HepG2 (cell line): ENCODE measurements around the gene SOX8. TPM values are rescaled to one million over a fixed set of nuclear protein-coding genes. Genes with fewer than 3 reads are reported as not detected.

Experiments
- ATAC-seq: fragments of 200-7000 bp; cut with Tn5 transposase; 3 replicates; pipeline ENCODE4 v1.9.1; 2020; ENCODE audit warnings: mild to moderate bottlenecking, moderate library complexity
- BruUV-seq: library from RNA; stranded (reverse); fragments of 400-500 nt; replicated peaks from 2 replicates; lab custom pipeline; 2021; lab: Mats Ljungman, UMichigan
- CTCF ChIA-PET: fragments of 300-600 bp; formaldehyde crosslinking; extraction: SDS; loops from one replicate; lab custom pipeline; 2021; ENCODE audit warnings: low total read pairs, inconsistent platforms, low intra/inter-chr PET ratio; lab: Yijun Ruan, JAX
- POLR2A ChIA-PET: fragments of 350-600 bp; sonication (Branson Sonifier 250); formaldehyde crosslinking; loops from one replicate; lab custom pipeline; 2020; ENCODE audit warnings: antibody characterized with exemption, inconsistent platforms; lab: Yijun Ruan, JAX
- DNase-seq: peaks from one replicate; pipeline ENCODE4 v3.0.0-alpha.2; 2015; ENCODE audit warnings: low spot score
- FAIRE-seq: peaks from 3 replicates; lab custom pipeline; 2011; peaks lifted over from hg19 to GRCh38; lab: Jason Lieb, UNC
- H2AFZ ChIP-seq: one replicate; pipeline ENCODE4 v1.6.1; 2011; ENCODE audit warnings: low read length, inconsistent platforms
- H3K27ac ChIP-seq: fragments of 300-600 bp; 3 replicates; pipeline ENCODE4 v1.8.0; 2011; ENCODE audit warnings: mixed run types, mild to moderate bottlenecking, mixed read lengths, low read length, inconsistent platforms; ENCODE audit not compliant: insufficient read depth; ENCODE audit errors: extremely low read length
- H3K27me3 ChIP-seq, 2 experiments: fragments of 200-600 bp in 1 of 2; 2 replicates in 1 of 2; 3 replicates in 1 of 2; pipeline versions ENCODE4 v1.6.0 to v1.8.0; 2011; ENCODE audit warnings: low read length in 2 of 2, mild to moderate bottlenecking in 2 of 2, moderate library complexity in 2 of 2, inconsistent platforms in 1 of 2; ENCODE audit not compliant: insufficient read depth in 2 of 2, control insufficient read depth in 1 of 2
- H3K36me3 ChIP-seq, 2 experiments: fragments of 200-600 bp in 1 of 2; replicated peaks in 1 of 2; 2 replicates in 1 of 2; 3 replicates in 1 of 2; pipeline versions ENCODE4 v1.5.1 to v1.8.0; 2011; ENCODE audit warnings: low read length in 2 of 2, inconsistent platforms in 1 of 2; ENCODE audit not compliant: insufficient read depth in 2 of 2, control insufficient read depth in 1 of 2
- H3K4me1 ChIP-seq: 2 replicates; pipeline ENCODE4 v1.5.1; 2012; ENCODE audit warnings: low read length, inconsistent platforms; ENCODE audit not compliant: insufficient read depth
- H3K4me2 ChIP-seq: 2 replicates; pipeline ENCODE4 v1.6.0; 2011; ENCODE audit warnings: low read depth, low read length, inconsistent platforms
- H3K4me3 ChIP-seq, 3 experiments: fragments of 200-600 bp in 1 of 3; sonication (generic), shearing (Covaris generic) in 1 of 3; replicated peaks in 1 of 3; 2 replicates each; pipeline ENCODE4 v1.5.1; 2011 to 2016; ENCODE audit warnings: low read length in 3 of 3, inconsistent platforms in 2 of 3, low read depth in 2 of 3, mild to moderate bottlenecking in 2 of 3, control low read depth in 1 of 3, mixed read lengths in 1 of 3; ENCODE audit not compliant: insufficient read depth in 1 of 3
- H3K79me2 ChIP-seq: one replicate; pipeline ENCODE4 v1.6.1; 2011; ENCODE audit warnings: low read length, inconsistent platforms; ENCODE audit not compliant: insufficient read depth
- H3K9ac ChIP-seq: 2 replicates; pipeline ENCODE4 v1.6.0; 2011; ENCODE audit warnings: mild to moderate bottlenecking, low read depth, low read length, inconsistent platforms; ENCODE audit not compliant: insufficient read depth
- H3K9me3 ChIP-seq: 2 replicates; pipeline ENCODE4 v1.5.1; 2012; ENCODE audit warnings: mild to moderate bottlenecking, low read length
- H4K20me1 ChIP-seq: 2 replicates; pipeline ENCODE4 v1.6.0; 2011; ENCODE audit warnings: inconsistent platforms, mild to moderate bottlenecking, low read length, moderate library complexity; ENCODE audit not compliant: insufficient read depth
- CBX1 ChIP-seq: IDR thresholded peaks from one replicate; pipeline ENCODE4 v1.6.1; 2016; ENCODE audit warnings: antibody characterized with exemption, low read depth
- GATAD1 ChIP-seq: IDR thresholded peaks from 2 replicates; pipeline ENCODE4 v1.6.1; 2016; ENCODE audit warnings: missing genetic modification reagents, missing compliant biosample characterization
- GATAD2A ChIP-seq: IDR thresholded peaks from 2 replicates; pipeline ENCODE4 v1.6.1; 2016
- NFRKB ChIP-seq: fragments of 450-650 bp; IDR thresholded peaks from 2 replicates; pipeline ENCODE4 v1.6.1; 2017
- RXRA ChIP-seq: sonication (generic); formaldehyde crosslinking; IDR thresholded peaks from 2 replicates; pipeline ENCODE4 v1.5.1; 2020; ENCODE audit warnings: missing genetic modification reagents
- ZBTB8A ChIP-seq: sonication (generic); formaldehyde crosslinking; IDR thresholded peaks from 2 replicates; pipeline ENCODE4 v1.4.0; 2020; ENCODE audit warnings: mild to moderate bottlenecking, low read depth, missing genetic modification reagents, borderline replicate concordance
- ZNF17 ChIP-seq: sonication (generic); formaldehyde crosslinking; IDR thresholded peaks from 2 replicates; pipeline ENCODE4 v1.5.0; 2020; ENCODE audit warnings: mild to moderate bottlenecking, missing genetic modification reagents
- ZNF589 ChIP-seq: sonication (generic); formaldehyde crosslinking; conservative IDR thresholded peaks from 2 replicates; pipeline ENCODE4 v1.8.0; 2022; ENCODE audit warnings: mild to moderate bottlenecking, moderate library complexity, missing genetic modification reagents
- ZNF691 ChIP-seq: sonication (generic); formaldehyde crosslinking; IDR thresholded peaks from 2 replicates; pipeline ENCODE4 v1.4.0; 2020; ENCODE audit warnings: missing genetic modification reagents, low read depth, mild to moderate bottlenecking, borderline replicate concordance
- WGBS: methylation state at CpG from one replicate; pipeline ENCODE4 v1.1.6; 2017; ENCODE audit warnings: low lambda C conversion rate; 5-methylcytosine and 5-hydroxymethylcytosine counted together
- in situ Hi-C: cut with HindIII; loops from 2 replicates; pipeline ENCODE4 v1.10.0; 2017; ENCODE audit warnings: low pct_unique_long_range_greater_than_20kb; ENCODE audit not compliant: extremely low pct_ligation_motif_present
- intact Hi-C: fragments of 100-400 bp; cut with micrococcal nuclease; formaldehyde crosslinking; loops from one replicate; pipeline ENCODE4 v1.10.0; 2022; ENCODE audit not compliant: unreplicated experiment
- polyA plus RNA-seq, 8 experiments: library from polyadenylated mRNA; depleted of rRNA in 3 of 8; stranded (reverse) in 7 of 8; unstranded in 1 of 8; fragments of >200 nt; fragmentation: Illumina TruSeq in 4 of 8; extraction: Trizol in 4 of 8; gene quantifications; 2 replicates each; pipeline versions ENCODE4 v1.2.1 to v1.2.3, GENCODE V29; 2011 to 2016; ENCODE audit warnings: low read depth in 4 of 8, missing spikeins in 1 of 8, mixed read lengths in 1 of 8; ENCODE audit not compliant: insufficient read depth in 1 of 8
- total RNA-seq, 5 experiments: library from RNA; depleted of rRNA; stranded (reverse); fragments of >200 nt; fragmentation: Illumina TruSeq; extraction: Trizol; gene quantifications; 2 replicates each; pipeline ENCODE4 v1.2.3, GENCODE V29; 2016; ENCODE audit warnings: low read depth in 1 of 5
- TF ChIP-seq, protein P1 (sequence below): IDR thresholded peaks from 2 replicates; pipeline ENCODE4 v1.6.1; 2016

SOX8 gene
- total and polyA plus RNA-seq, 2 of the 13 experiments (the other 11 are each of a cell fraction or from before 2014, with no cell fraction given): 0.20 to 0.28 TPM

DNA sequence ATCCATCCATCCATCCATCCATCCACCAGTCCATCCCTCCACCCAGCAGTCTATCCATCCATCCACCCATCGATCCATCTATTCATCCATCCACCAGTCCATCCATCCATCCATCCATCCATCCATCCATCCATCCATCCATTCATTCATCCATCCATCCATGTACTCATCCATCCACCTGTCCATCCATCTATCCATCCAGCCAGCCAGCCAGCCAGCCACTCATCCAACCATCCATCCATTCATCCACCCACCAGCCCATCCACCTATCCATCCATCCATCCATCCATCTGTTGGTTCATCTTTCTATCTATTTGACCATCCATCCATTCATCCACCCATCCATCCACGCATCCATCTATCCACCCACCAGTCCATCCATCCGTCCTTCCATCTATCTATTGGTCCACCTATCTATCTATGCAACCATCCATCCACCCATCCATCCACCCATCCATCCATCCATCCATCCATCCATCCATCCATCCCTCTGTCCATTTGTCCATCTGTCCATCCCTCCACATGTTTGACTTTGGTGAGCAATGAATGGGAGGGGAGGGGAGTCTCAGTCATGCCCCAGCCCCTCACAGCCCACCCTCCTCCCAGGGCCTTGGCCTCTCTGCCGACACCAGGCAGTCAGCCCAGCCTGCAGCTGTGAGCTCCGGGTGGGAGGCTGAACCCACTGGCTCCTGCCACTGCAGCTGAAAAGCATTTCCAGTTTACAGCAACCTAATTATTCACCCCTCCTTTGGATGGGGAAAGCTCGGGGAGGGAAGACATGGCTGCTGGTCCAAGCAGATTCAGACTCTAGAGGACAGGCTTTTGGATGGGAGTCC is 52.9 kb downstream of the SOX8 start:
- peaks cover 11% of the 10 kb centered on the region; the same call in 1 of the 2 replicates for H3K9me3 ChIP-seq
- CTCF ChIA-PET: no interaction called here
- TF ChIP-seq ZNF589 (CRISPR knock-in tag) (no peak), ZNF691 (CRISPR knock-in tag) (no peak), GATAD2A (CRISPR knock-in tag) (no peak), NFRKB (no peak), GATAD1 (no peak), RXRA (no peak), ZNF17 (CRISPR knock-in tag) (no peak), ZBTB8A (no peak), CBX1 (no peak)
- TF ChIP-seq, protein P1, sequence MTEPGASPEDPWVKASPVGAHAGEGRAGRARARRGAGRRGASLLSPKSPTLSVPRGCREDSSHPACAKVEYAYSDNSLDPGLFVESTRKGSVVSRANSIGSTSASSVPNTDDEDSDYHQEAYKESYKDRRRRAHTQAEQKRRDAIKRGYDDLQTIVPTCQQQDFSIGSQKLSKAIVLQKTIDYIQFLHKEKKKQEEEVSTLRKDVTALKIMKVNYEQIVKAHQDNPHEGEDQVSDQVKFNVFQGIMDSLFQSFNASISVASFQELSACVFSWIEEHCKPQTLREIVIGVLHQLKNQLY (CRISPR knock-in tag): no peak
- DNase-seq (no peak), ATAC-seq (no peak), FAIRE-seq (no peak)
- no peak overlapping the region for H3K27ac ChIP-seq
- H2AFZ ChIP-seq: no peak overlapping the region
- no TSS peak for BruUV-seq
- intact Hi-C loops (no loop called here), in situ Hi-C loops (no loop called here)
- 10% methylated on average over 5 of the region's 6 CpGs for WGBS
- H3K4me3 ChIP-seq: no peak overlapping the region
- POLR2A ChIA-PET: no interaction called here
- no peak overlapping the region for H3K4me2 ChIP-seq
- no peaks in the 10 kb centered on the region for H3K79me2 ChIP-seq
- H3K4me1 ChIP-seq: peaks cover 4% of the 10 kb centered on the region
- H3K27me3 ChIP-seq: peaks cover 14 to 61% of the 10 kb centered on the region in 2 experiments
- no peaks in the 10 kb centered on the region for H4K20me1 ChIP-seq
- no peak overlapping the region for H3K9ac ChIP-seq
- H3K36me3 ChIP-seq: no peaks in the 10 kb centered on the region
